ENCODE data around the gene VPS33A. TPM values are rescaled to one million over a fixed set of nuclear protein-coding genes. Genes with fewer than 3 reads are reported as not detected.

The VPS33A gene
- total RNA-seq, 1 experiment from 2014 or later, result 37.6 TPM

DNA sequence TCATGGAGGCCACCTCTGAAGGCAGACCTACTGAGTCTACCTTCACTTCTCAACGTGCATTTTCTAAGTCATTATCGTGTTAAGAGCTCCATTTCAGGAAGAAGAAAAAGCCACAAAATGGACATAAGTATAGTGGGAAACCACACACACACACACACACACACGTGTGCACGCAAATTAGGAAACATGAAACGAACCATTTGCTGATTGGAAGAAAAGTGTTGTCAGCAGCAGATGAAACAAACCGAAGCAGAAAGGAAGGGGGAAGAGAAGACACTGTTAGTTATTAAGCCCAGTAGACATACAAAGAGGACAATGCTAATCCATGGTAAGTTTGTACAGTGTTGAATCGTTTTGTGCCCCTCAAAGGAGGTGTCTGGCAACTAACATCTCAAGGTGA is 9.9 kb upstream of the VPS33A start (continued):
- TF ChIP-seq, protein P1, sequence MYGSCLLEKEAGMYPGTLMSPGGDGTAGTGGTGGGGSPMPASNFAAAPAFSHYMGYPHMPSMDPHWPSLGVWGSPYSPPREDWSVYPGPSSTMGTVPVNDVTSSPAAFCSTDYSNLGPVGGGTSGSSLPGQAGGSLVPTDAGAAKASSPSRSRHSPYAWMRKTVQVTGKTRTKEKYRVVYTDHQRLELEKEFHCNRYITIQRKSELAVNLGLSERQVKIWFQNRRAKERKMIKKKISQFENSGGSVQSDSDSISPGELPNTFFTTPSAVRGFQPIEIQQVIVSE (CRISPR knock-in tag; IDR thresholded peaks at IDR 0.05; ENCODE audit: borderline replicate concordance), result no peak
- TF ChIP-seq ATF6 (CRISPR knock-in tag; IDR thresholded peaks at IDR 0.05), result no peak
- TF ChIP-seq FOXP1 (CRISPR knock-in tag; IDR thresholded peaks at IDR 0.05; ENCODE audit: borderline replicate concordance), result no peak
- no peak for TF ChIP-seq CREM (CRISPR knock-in tag; IDR thresholded peaks at IDR 0.05)
- no peak for TF ChIP-seq ZNF121 (CRISPR knock-in tag; IDR thresholded peaks at IDR 0.05)

DNA sequence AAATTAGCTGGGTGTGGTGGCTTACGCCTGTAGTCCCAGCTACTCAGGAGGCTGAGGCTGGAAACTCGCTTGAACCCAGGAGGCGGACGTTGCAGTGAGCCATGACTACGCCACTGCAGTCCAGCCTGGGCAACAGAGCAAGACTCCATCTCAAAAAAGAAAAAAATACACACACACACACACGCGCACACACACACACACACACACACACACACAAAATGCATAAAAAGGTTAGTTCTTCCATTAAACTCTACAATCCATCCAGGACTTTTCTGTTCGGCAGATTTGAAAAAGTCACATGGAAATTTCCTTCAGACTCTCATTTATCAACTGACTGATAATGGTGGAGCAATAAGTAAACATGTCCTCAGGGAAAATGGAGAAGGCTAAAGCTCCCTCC is 9.2 kb upstream of the VPS33A start:
- POLR2A ChIA-PET, result no interaction called here
- no peak for ATAC-seq
- no peak for DNase-seq (ENCODE audit: low spot score)
- Mint-ChIP-seq H3K36me3 (no peaks in the 10 kb centered on the region), H3K4me3 (no peak overlapping the region), H3K4me1 (0 out of 2 replicates have a peak, but pooled peaks cover 4% of the 10 kb centered on the region), H3K27me3 (ENCODE audit: low read depth) (no peaks in the 10 kb centered on the region), H3K9me3 (no peaks in the 10 kb centered on the region), H3K27ac (no peak overlapping the region)
- CTCF ChIA-PET, result no interaction called here
- TF ChIP-seq, protein P2, sequence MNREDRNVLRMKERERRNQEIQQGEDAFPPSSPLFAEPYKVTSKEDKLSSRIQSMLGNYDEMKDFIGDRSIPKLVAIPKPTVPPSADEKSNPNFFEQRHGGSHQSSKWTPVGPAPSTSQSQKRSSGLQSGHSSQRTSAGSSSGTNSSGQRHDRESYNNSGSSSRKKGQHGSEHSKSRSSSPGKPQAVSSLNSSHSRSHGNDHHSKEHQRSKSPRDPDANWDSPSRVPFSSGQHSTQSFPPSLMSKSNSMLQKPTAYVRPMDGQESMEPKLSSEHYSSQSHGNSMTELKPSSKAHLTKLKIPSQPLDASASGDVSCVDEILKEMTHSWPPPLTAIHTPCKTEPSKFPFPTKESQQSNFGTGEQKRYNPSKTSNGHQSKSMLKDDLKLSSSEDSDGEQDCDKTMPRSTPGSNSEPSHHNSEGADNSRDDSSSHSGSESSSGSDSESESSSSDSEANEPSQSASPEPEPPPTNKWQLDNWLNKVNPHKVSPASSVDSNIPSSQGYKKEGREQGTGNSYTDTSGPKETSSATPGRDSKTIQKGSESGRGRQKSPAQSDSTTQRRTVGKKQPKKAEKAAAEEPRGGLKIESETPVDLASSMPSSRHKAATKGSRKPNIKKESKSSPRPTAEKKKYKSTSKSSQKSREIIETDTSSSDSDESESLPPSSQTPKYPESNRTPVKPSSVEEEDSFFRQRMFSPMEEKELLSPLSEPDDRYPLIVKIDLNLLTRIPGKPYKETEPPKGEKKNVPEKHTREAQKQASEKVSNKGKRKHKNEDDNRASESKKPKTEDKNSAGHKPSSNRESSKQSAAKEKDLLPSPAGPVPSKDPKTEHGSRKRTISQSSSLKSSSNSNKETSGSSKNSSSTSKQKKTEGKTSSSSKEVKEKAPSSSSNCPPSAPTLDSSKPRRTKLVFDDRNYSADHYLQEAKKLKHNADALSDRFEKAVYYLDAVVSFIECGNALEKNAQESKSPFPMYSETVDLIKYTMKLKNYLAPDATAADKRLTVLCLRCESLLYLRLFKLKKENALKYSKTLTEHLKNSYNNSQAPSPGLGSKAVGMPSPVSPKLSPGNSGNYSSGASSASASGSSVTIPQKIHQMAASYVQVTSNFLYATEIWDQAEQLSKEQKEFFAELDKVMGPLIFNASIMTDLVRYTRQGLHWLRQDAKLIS (CRISPR knock-in tag; IDR thresholded peaks at IDR 0.05; ENCODE audit: borderline replicate concordance), result no peak
- TF ChIP-seq ATF2 (CRISPR knock-in tag; IDR thresholded peaks at IDR 0.05; ENCODE audit: borderline replicate concordance, low read depth) (no peak), HMGA2 (CRISPR knock-in tag; IDR thresholded peaks at IDR 0.05) (no peak), ERG (CRISPR knock-in tag; IDR thresholded peaks at IDR 0.05) (no peak), JAZF1 (CRISPR knock-in tag; IDR thresholded peaks at IDR 0.05) (no peak), CREB1 (CRISPR knock-in tag; IDR thresholded peaks at IDR 0.05) (no peak), ZNF396 (CRISPR knock-in tag; IDR thresholded peaks at IDR 0.05; ENCODE audit: borderline replicate concordance) (no peak)
- TF ChIP-seq, protein P1 (CRISPR knock-in tag; IDR thresholded peaks at IDR 0.05; ENCODE audit: borderline replicate concordance), result no peak
- TF ChIP-seq, protein P3, sequence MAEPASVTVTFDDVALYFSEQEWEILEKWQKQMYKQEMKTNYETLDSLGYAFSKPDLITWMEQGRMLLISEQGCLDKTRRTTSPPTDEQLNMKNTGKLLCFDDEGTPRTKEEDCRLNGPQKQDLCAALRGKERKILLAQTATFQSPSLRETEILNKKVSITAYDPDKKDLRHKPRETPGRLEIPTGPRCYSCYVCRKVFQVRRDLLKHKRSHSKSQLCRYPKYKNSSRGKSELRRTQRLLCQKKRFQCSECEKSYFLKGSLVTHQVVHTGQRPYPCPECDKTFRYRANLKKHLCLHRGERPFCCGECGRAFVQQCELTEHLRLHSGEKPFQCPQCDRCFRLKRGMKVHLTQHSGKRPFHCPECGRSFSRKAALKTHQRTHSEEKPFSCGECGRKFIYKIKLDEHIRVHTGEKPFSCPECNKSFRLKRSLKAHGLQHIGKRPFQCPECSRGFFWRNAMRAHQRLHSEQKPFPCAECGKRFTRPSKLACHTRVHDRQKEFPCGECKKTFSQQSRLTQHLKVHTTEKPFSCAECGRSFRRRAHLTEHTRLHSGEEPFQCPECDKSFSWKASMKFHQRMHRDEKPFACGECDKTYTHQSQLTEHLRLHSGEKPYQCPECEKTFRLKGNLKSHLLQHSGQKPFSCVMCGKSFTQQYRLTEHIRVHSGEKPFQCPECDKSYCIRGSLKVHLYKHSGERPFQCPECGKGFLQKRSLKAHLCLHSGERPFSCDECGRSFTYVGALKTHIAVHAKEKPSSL (CRISPR knock-in tag; conservative IDR thresholded peaks at IDR 0.05), result no peak
- TF ChIP-seq, protein P4, sequence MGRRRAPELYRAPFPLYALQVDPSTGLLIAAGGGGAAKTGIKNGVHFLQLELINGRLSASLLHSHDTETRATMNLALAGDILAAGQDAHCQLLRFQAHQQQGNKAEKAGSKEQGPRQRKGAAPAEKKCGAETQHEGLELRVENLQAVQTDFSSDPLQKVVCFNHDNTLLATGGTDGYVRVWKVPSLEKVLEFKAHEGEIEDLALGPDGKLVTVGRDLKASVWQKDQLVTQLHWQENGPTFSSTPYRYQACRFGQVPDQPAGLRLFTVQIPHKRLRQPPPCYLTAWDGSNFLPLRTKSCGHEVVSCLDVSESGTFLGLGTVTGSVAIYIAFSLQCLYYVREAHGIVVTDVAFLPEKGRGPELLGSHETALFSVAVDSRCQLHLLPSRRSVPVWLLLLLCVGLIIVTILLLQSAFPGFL (CRISPR knock-in tag; IDR thresholded peaks at IDR 0.05; ENCODE audit: borderline replicate concordance), result no peak
- TF ChIP-seq, protein P5, sequence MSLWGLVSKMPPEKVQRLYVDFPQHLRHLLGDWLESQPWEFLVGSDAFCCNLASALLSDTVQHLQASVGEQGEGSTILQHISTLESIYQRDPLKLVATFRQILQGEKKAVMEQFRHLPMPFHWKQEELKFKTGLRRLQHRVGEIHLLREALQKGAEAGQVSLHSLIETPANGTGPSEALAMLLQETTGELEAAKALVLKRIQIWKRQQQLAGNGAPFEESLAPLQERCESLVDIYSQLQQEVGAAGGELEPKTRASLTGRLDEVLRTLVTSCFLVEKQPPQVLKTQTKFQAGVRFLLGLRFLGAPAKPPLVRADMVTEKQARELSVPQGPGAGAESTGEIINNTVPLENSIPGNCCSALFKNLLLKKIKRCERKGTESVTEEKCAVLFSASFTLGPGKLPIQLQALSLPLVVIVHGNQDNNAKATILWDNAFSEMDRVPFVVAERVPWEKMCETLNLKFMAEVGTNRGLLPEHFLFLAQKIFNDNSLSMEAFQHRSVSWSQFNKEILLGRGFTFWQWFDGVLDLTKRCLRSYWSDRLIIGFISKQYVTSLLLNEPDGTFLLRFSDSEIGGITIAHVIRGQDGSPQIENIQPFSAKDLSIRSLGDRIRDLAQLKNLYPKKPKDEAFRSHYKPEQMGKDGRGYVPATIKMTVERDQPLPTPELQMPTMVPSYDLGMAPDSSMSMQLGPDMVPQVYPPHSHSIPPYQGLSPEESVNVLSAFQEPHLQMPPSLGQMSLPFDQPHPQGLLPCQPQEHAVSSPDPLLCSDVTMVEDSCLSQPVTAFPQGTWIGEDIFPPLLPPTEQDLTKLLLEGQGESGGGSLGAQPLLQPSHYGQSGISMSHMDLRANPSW (CRISPR knock-in tag; conservative IDR thresholded peaks at IDR 0.05; ENCODE audit: low read depth), result no peak
